SKM-1 (cell line): ENCODE data around the gene LRMDA.

ENCODE experiments used
- DNase-seq: peaks from one replicate; lab custom pipeline; 2025; ENCODE audit not compliant: unreplicated experiment; lab: John Stamatoyannopoulos, UW

LRMDA gene

DNA sequence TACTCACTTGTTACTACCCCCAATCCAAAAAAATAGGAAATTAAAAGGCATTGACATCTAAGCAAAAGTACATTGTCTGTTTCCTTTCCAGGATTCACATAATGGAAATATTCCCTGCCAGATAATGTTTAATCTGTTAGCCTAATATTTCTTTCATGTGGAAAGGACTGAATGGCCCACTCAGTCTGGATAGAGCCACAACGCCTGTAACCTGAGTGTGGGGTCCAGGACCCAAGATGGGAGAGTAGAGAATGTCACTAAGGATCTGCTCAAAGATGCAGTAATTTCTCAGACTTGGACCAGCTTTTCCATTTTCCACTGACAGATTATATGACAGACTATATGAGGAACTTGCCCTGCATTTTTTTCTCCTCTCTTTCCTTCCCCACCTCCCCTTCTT is 1117.3 kb downstream of the LRMDA start:
- no peak for DNase-seq

DNA sequence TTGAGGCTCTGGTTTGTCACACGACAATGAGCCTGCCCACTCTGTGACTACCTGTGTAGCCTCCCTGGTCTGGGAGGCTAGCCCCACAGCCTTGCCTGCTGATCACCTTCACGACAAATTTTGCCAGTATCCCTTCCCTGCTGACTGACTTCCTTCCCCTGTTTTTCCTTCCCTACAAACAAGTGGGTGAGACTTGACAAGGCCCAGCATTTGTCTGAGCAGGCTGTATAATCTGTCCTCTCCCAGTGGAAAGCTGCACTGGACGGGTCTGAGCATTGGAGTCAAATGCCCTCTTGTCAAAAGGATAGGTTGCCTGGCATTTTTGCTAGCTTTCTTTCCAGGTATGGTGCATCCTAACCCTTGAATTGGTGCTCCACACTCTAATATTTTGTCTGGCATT is 1117.7 kb downstream of the LRMDA start:
- no peak for DNase-seq

DNA sequence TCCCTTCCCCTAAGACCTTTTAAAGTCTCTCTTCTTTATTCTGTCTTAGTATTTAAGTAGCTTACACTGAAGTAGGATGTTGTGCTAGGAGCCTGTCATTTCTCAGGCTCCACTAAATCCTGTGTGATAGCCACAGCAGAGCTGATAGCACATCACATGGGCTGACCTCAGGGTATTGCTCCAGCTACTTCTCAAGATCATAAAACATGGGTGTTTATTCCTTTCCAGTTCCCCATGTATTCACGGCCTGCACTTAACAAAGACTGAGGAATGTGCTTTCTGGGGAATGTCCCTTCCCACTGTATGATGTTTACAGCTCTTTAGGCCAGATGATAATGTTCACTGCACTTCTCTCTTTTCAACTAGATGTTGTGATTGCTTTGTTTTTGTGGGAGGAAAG is 1119.4 kb downstream of the LRMDA start:
- no peak for DNase-seq

DNA sequence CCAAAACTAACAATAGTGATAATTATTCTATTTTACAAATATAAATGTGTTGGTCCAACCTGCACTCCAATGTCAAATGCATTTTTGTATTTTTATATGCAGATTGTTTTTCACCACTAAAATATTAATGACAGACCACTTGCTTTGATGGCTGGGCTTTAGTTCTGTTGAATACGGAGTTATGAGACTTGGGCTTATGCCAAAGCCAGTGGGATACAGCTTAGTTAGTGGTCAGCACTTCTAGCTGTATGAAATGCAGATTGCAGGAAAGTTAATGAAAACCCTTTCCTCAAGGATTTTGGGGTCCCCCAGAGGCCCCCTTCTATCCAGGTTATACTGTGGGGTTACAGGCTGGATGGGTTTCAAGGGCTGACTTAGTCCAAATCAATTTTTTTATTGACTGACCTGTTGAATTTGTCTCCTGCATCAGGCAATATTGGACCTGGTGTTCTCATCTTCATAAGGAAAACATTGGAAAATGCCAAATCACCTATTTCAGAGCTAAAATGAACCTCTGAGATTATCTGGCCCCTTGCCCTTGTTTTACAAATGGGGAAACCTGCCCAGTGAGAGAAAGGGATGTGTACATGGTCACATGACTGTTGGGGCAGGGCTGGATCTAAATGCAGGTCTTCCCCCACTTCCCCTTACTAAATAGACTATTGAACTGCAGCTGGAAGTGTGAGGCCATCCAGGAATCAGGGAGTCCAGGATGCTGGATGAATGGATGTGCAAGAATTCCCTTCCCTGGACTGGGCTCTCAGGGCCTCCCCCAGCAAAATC is 1120.9 kb downstream of the LRMDA start:
- no peak for DNase-seq

DNA sequence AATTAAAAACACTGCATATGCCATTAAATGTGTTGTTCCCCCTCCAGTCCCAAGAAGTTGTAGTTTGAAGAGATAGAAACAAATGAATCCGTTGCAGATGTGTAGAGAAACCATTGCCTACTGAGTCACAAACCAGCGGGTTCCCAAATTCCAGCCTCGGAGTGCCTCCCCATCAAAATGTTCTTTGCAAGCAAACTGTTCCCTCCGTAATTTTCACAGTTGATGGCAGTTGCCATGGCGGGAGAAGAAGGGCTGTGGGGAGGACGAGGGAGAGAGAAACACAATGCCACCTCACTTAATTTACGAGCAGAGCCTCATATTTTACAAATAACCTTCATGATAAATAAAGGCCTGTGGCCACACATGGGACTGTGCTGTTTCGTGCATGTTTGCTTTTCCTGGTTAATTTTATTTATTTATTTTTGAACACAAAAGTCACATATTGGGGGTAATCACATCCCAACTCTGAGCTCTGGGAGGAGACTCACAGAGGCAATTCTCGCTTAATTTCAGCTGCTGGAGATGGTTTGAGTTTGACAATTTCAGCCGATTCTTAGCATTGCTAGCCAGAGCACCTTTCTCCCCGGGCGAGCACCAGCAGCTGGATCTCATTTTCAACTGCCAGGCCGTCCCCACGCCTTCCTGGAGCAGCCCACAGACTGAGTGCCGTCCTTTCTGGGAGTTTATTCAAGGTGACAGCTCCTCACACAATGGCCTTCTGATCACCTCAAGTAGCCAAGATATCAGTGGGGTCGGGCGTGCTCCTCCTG is 1122.0 kb downstream of the LRMDA start:
- DNase-seq, result no peak

DNA sequence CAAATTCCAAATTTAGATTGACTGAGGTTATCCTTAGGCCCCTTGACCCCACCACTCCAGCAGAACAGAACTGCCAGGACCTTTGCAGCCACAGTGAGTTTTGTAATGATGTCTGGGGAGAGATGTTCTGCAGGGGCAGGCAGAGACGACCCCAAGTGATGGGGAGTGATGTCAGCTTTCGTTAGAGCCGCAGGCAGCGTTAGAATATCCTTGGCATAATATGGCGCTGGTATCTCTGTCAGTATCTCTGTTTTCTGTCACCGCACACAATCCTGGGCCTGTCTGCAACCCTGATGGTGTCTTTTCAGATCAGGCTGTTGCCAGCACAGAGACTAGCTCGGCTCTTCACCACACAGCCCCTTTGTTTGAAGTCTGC is 1122.6 kb downstream of the LRMDA start:
- DNase-seq, result no peak

DNA sequence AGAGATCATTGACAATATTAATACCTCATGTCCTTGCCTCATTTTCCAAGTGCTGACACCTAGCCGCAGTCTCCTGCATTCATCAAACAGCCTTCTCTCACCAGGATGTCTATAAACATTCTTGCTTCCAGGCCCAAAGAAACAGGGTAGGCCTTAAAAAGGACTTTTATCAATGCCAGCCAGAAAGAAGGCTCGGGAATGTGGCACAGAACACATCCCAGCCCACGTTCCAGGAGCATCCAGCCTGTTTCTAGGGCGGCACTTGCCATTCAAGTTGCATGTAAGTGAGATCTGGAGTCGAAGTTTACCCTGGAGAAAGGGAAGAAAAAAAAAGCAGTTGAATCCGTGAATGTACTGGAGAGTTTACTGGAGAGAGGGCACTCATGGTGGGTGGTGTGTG is 1123.1 kb downstream of the LRMDA start:
- DNase-seq, result no peak

DNA sequence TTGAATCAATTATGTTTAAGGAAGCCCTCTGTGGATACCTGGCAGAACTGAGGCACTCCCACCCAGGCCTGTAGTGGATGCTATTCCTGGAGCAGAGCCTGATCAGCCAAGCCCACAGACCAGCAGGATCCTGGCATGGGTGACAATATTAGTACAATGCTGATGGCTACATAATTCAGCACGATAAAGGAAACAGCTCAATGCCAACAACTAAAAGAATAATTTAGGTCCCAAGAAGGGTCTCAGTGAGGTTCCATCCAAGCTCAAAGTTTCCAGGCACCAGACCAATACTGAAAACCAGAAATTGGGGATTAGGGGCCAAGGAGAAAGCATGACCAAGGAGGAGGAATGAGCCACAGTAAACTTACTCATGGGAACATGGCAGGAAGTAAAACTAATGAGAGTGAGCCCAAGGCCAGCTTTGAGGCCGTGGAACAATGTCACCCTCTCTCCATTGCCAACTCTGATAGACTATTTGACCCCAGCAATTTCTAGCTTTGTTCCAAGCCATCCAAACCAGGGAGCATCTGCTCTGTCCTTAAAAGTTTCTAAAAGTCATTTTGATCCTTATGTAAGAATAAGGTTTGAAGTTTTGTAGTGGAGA is 1123.7 kb downstream of the LRMDA start:
- DNase-seq, result no peak

DNA sequence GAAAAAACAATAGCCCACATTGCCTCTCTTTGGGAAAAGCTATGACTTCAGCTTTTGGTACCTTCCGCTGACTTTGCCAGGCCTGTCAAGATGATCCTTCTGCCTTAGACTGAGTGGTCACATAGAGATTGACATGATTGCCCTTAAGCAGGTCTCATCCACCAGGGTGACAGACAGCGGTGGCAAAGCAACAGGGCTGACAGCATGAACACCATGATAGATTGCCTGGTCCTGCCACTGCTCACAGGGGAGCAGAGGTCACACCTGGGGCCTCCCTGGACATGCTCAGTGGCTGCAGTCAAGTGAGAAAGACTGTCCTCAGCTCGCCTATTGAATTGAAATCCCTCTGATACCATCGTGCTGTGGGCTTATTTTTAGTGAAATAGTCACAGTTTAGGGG is 1125.9 kb downstream of the LRMDA start:
- no peak for DNase-seq

DNA sequence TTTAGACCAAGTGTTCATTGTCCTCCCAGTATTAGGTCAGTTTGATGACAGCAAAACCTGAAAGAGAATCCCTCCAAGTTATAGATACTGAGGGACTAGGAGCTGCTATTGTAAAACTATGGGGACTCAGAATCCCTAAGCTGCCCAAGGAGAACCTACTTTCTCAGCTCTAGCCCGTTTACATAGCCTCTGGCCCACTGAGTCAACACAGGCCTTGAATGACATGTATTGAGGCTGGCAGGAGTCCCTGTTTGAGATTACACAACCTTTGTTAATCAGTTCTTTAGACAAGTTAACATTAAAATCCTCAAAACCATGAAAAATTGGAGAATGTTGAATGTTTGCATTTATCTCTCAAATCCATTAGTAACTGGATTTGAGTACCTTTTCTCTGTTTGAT is 1127.2 kb downstream of the LRMDA start:
- no peak for DNase-seq

DNA sequence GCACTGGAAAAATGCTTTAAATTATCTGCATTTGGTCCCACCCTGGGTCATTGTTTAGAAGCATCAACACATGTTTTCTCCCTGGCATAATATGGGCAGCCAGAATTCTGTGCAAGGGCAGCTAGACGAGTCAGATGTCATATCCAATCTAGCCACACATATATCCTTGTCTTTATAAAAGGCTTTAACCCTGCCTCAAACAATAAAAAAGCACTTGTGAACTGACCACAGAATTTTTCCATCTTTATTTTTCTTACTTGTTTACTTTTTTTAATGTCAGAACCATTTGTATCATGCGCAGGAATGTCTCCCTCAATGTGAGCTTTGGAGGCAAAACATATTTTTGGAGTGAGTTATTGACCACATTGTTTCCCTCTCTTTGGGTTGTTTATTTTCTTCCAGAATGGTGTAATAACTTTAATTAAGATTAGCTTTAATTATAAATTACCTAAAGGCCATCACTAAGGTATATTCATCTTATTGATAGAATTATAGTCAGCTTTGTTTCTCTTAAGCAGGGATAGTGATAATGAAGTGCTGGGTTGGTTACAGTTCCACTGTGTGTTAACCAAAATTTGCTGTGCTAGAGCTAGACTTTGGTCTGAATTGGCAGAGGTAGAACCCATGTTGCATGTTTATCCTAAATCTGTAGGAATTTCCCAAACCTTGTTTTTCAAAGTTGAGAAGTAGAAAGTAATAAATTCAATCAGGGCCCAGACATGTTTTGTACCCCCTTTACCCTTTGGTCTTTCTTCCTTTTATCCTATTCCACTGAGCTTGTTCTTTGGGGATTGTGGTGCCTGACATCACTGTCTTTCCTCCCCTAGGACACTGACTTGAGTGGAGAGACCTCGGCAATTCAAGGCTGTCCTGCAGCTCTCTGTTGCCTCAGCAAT is 1127.8 kb downstream of the LRMDA start:
- no peak for DNase-seq

DNA sequence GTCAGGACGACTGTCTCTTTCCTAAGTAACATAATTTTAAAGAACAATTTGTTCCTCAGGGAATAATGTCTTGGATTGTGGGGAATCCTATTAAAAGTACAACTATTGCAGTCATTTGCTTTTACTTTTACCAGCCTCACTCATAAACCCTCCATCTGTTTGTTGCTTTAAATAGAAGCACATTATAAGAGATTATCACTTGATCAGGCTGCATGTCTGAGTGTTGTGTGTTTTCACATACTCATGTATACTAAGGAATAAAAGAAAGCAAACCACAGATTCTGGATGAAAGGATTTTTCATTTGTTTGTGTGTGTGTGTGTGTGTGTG is 1128.4 kb downstream of the LRMDA start:
- no peak for DNase-seq

DNA sequence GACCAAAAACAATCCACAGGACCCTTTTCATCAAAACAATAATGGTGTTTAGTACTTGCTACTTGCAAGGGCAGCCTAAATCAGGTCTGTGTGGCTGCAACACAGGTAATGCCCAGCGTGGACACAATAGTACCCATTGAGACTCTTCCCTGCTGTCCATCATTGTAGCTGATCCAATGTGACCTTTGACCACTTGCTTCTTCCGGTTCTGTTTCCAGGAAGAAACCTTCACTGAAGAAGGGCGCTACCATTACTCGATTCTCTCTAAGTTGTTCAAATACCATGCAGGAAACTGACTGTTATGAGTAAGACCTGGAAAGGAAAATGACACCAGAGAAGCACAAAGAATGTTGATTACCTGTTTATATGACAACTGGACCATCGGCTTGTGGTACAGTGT is 1128.9 kb downstream of the LRMDA start:
- no peak for DNase-seq

DNA sequence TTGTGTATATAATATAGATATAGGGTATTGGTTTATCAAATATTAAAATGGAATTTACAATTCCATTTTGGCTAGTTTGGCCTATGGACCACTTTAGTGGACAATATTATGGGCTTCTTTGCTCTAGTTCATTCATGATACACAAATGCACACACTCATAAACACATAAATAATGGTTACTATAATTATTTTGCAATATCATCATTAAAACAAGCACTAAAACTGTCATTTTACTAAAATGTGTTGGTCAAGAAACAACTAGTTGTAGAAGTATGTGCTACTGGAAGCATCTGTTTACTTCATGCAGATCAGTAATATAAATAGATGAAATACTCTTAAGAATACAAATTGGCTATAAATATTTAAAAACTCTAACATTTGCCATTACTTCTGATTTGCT is 1131.9 kb downstream of the LRMDA start:
- DNase-seq, result no peak

DNA sequence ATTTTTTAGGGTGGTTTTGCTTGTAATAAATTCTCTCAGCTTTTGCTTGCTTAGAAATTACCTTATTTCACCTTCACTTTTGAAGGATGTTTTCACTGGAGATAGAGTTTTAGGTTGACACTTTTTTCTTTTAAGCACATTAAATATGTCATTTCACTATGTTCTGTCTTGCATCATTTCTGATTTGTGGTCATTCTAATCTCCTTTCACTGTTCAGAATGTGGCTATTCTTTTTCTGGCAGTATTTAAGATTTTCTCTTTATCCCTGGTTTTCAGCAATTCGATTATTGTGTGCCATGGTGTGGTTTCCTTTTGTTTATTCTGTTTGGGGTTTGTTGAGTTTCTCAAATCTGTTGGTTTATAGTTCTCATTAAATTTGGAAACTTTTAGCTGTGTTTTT is 1140.6 kb downstream of the LRMDA start:
- DNase-seq, result no peak

DNA sequence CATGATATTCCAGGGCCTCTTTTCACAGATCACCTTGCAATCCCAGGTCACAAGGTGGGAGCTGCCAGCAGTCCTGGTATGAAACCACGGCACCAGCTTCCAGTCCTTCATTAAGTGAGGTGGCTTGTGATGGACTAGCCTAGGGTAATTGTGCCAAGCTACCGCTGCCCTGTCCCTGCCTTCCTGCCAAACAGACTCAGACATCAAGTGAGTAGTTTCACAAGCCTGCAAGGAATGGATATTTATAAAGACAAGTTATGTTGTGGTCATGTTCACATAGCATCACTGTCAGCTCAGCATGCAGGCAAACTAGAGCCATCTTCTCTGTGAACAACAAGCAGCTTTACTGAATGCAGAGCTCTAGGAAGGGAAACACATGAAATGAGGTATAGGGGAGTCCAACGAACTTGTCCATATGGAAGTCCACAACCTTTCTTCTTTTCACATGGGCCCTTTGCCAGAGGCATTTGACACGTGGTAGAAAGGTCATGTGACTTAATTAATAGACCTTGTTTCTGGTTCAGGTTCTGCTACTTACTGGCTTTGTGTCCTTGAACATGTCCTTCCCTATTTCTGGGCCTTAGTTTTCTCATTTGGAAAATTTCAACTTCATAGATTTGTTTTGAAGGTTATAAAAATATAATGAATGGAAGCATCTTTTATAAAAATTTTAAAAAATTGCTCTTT is 1145.0 kb downstream of the LRMDA start:
- no peak for DNase-seq

DNA sequence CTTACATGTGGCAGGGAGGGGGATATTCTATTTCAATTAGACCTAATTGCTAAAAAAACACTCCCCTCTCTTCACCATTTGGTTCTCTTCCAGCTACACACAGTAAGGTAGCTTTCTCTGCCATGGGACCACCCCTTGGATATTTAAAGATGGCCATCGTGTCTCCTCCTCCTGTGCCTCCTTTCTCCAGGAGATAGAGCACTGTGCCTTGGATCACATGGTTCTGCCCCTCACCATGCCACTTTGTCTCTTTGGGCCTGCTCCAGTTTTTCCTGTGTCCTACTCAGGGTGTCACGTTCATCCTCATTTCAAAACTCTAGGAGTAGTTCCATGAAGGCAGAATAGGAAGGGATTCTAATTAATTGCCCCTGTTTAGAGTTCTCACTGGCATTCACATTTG is 1146.0 kb downstream of the LRMDA start:
- no peak for DNase-seq

DNA sequence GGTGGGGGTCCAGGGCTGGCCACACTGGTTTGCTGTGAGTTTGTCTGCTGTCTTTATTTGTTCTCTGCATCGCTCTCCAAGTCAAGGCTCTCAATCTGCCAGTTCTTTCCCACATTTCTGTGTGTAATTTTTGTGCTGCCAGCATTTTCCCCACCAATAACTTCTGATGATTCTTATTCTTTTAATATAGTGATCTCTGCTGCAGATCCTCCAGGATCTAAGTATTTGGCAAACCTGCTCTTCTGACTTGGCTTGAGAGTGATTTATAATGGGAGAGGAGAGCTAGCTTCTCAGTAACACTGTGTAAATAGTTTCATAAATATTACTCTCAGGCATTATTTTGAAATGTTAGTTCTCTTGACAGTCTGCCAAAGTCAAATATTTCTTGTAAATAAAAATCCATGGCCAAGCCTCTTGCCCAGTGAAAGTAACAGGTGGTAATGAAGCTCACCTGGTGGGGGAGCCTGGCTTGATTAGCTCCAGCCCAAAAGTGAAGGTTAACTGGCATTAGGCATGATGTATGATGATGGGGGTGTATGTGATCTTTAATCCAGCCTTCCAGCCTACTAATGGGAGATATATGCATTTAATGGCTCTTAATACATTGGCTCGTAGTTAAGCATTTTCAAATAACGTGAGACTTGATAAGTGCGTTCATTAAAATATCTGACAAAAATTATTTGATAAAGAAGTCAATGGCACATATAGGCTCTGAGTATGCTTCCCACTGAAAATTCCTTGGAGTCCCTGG is 1150.3 kb downstream of the LRMDA start:
- DNase-seq, result no peak

DNA sequence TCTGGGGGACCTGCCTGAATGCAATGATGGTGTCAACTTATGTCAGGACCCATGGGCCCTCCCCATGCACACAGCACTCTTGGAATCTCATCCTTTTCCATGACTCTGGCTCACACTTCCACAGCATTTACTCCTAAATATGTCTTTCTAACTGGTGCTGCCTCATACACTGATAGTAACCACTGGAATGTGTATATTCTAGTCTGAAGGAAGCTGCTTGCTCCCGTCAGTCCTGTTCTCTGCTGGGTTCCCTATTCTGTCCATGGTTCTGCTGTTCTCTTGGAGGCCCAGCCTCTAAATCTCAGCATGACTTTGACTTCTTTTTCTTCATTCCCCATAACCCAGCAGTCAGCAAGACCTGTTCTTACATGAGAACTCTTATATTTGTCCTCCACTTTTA is 1151.1 kb downstream of the LRMDA start:
- DNase-seq, result no peak

DNA sequence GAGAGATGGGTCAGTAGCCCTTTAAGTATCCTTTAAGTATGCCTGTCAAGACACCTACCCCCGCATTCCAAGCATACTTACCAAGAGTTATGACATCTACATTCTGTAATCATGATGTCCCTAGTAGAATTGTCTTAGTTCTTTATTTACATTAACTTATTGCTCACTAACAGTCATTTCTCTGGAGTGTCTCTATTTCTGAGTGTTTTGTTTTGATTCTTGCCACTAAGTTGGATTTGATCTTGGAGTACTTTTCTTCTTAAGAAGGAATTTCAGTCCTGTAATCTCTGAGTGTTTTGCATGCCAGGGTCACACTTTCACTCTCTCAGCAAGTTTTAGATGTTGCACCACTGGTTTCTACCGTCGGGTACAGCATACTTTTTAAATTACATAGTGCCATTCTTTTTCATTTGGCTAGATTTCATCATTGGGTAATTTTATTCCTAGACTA is 1152.3 kb downstream of the LRMDA start:
- DNase-seq, result no peak
